Astrocyte of the cerebellum (primary cell): ENCODE measurements around the gene RASSF8.
"Not testable (repeated sequence)": the region's sequence is repeated elsewhere in the genome, so short reads cannot be mapped to it uniquely, and the experiment has no call there.

Experiments used
- DNase-seq: peaks from one replicate; pipeline ENCODE4 v3.0.0-alpha.2; 2011; ENCODE audit warnings: low read depth
- H3K4me3 ChIP-seq: 2 replicates; pipeline ENCODE4 v1.5.1; 2011; ENCODE audit warnings: mild to moderate bottlenecking, low read depth, low read length, moderate library complexity
- in situ Hi-C: cut with HindIII; loops from 2 replicates; pipeline ENCODE4 v1.10.0; 2017; ENCODE audit warnings: low sequenced_read_pairs
- TF ChIP-seq, protein P1 (sequence below): IDR thresholded peaks from 2 replicates; pipeline ENCODE4 v1.5.1; 2012; ENCODE audit warnings: low read length, low read depth, moderate library complexity, mild to moderate bottlenecking; ENCODE audit errors: missing control alignments

Gene RASSF8

DNA sequence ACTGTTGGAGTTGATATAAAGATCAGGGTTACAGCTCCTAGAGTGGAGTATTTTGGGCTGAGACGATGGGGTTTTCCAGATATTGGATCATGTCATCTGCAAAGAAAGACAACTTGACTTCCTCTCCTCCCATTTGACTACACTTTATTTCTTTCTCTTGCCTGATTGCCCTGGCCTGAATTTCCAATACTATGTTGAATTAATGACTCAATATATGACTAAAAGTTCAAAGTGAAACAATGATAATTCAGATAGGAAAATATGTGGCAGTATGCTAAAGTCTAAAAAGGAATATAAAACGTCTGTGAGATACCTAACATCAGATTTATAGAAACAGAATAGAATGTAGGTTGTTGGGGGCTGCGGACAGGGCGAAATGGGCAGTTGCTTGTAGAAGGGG is 94.2 kb downstream of the RASSF8 start:
- in situ Hi-C loops: no loop called here
- TF ChIP-seq, protein P1, sequence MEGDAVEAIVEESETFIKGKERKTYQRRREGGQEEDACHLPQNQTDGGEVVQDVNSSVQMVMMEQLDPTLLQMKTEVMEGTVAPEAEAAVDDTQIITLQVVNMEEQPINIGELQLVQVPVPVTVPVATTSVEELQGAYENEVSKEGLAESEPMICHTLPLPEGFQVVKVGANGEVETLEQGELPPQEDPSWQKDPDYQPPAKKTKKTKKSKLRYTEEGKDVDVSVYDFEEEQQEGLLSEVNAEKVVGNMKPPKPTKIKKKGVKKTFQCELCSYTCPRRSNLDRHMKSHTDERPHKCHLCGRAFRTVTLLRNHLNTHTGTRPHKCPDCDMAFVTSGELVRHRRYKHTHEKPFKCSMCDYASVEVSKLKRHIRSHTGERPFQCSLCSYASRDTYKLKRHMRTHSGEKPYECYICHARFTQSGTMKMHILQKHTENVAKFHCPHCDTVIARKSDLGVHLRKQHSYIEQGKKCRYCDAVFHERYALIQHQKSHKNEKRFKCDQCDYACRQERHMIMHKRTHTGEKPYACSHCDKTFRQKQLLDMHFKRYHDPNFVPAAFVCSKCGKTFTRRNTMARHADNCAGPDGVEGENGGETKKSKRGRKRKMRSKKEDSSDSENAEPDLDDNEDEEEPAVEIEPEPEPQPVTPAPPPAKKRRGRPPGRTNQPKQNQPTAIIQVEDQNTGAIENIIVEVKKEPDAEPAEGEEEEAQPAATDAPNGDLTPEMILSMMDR: no peak
- no peak overlapping the region for H3K4me3 ChIP-seq
- no peak for DNase-seq

DNA sequence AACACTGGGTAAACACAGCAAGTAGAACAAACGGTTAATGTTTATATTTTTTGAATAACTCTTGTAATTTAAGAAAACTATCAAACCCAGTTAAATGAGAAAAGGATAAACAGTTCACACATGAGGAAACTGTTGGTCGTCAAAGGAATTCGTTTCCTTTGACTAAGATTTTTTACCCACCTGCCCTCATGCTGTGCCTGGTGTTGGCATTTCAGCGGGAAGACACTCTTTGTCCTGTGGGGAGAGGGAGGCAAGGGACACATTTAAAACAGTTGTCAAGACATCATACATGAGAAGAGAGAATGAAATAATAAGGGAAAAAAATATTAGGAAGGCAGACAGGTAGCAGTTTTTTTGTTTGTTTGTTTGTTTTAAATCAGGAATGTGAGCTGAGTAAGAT is 95.9 kb downstream of the RASSF8 start:
- TF ChIP-seq, protein P1: no peak
- in situ Hi-C loops: no loop called here
- no peak overlapping the region for H3K4me3 ChIP-seq
- DNase-seq: no peak

DNA sequence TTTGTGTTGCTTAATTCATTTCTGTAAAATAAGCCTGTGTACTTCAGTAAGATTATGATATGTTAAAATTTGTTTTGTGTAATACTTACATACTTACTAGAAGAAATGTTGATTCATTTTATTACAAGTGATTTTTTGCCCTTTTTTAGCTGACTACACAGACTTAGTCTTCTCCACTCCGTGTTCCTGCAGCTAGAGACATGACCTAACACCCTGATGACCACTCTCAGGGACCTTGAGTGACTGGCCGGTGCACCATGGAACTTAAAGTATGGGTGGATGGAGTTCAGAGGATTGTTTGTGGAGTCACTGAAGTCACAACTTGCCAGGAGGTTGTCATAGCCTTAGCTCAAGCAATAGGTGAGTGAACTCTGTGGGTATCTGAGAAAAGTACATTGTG is 96.6 kb downstream of the RASSF8 start:
- TF ChIP-seq, protein P1: no peak
- in situ Hi-C loops: no loop called here
- DNase-seq: no peak

DNA sequence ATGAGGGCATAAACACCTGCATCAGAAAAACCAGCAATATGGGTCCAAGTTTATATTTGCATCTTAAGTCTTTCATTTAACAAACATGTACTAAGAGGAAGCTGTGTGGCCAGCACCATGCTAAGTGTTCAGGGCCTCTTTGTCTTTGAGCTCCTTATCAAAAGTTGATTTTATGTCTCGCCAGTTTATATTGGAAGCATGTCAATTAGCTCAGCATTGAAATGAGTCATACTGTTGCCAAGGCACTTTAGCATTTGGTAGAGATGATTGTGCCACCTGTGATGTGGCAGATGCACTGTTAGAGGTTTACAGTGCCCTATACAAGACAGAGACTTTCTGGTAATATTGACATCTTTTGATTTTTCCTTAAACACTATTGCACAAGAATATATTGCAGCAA is 97.9 kb downstream of the RASSF8 start:
- TF ChIP-seq, protein P1: no peak
- in situ Hi-C loops: no loop called here
- H3K4me3 ChIP-seq: no peak overlapping the region
- DNase-seq: no peak

More for the DNA sequence above, 96.6 kb downstream of the RASSF8 start:
- no peak overlapping the region for H3K4me3 ChIP-seq

DNA sequence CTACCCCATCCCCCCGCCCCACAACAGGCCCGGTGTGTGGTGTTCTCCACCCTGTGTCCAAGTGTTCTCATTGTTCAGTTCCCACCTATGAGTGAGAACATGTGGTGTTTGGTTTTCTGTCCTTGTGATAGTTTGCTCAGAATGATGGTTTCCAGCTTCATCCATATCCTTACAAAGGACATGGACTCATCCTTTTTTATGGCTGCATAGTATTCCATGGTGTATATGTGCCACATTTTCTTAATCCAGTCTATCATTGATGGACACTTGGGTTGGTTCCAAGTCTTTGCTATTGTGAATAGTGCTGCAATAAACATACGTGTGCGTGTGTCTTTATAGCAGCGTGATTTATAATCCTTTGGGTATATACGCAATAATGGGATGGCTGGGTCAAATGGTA is 98.8 kb downstream of the RASSF8 start:
- H3K4me3 ChIP-seq, in situ Hi-C loops, DNase-seq: not testable (repeated sequence)

DNA sequence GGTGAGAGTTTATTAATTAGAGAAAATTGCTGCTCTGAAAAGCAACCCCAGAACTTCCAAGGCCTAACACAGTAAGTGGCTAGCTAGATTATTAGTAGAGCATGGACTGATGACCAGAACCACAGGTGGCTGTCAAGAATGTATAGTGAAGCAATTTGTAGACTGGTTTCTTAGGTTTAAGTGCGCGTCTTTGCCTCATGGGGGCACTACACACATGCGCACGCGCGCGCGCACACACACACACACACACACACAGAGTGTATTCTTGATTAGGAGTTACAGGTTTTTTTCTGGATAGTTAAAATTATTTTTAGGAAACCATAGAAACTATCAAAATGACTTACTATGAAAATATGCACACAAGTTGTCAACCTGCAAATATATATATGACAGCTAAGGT is 99.8 kb downstream of the RASSF8 start:
- TF ChIP-seq, protein P1: no peak
- no peak for DNase-seq
- in situ Hi-C loops: no loop called here
- no peak overlapping the region for H3K4me3 ChIP-seq

DNA sequence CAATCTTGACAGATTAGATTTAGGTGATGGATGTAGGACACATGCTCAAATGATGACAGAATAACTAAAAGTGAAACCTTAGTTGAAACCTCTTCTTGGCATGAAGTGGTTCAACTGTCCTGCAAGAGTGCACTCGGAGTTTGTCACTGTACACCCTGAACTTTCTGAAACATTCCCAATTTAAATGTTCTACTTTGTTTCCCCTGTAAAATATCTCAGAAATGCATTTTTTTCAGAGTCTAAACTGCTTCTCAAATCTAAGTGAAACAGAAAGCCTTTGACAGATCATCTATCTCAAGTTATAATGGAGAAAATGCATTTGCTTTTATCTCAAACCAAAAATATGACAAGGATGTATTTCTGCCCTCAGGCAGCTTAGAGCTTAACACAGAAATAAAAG is 100.3 kb downstream of the RASSF8 start:
- no peak for DNase-seq
- in situ Hi-C loops: no loop called here
- TF ChIP-seq, protein P1: no peak
- no peak overlapping the region for H3K4me3 ChIP-seq
